GM12892 (cell line): Measurements from ENCODE around the gene AGBL5.

ENCODE experiments used
- POLR2A ChIP-seq: IDR thresholded peaks from 2 replicates; pipeline ENCODE4 v1.6.1; 2011; ENCODE audit warnings: low read depth, low read length, control low read depth
- POLR2AphosphoS5 ChIP-seq: IDR thresholded peaks from 2 replicates; pipeline ENCODE4 v1.6.1; 2011; ENCODE audit warnings: low read depth, low read length, control low read depth

- no peak for TF ChIP-seq POLR2A
- TF ChIP-seq POLR2AphosphoS5, result no peak
Observed at GRCh38 chr2:27084297-27085061, 33.0 kb downstream of the AGBL5 start.
